Measurements from ENCODE around the gene MDP1.
"Not testable (repeated sequence)": the region's sequence is repeated elsewhere in the genome, so short reads cannot be mapped to it uniquely, and the experiment has no call there.

Gene MDP1

DNA sequence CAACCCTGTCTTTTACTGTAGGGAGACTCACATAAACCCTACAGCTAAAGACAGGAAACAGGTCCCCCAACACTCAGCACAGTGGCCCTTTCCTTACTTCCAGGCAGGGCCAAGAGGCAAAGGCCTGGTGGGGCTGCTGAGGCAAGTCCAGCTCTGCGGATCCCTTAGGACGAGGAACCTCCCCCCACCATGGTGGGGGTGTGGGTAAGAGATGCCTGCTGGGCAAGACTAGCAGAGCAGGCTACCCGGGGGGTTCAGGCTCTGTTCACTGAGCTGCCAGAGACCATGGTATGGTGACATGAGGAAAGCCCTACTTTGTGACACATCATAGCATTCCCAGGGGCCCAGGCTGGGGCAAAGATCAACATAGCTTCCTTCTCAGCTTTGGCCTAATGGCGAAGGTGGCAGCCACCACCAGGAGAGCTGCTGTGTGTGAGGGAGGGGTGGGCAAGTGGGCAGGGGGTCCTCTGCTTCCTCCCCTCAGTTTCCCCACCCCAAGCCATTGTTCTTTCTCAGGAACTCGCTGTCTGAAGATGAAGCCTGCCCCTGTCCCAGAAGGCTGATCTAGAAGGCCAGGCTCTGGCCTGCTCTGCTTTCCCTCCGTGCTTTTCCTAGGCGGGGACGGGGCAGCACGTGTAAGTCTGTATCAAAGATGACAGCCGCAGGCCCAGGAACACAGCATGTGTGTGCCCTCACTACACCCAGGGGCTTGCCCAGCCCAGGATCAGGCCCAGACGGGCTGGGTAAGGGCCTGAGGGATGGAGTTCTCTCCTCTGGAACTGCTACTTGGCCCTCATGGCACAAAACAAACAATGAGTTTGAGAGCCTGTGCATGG, 36.6 kb upstream of the MDP1 start:
- no peak for DNase-seq (ENCODE audit: low read depth, low spot score)
- H3K4me3 ChIP-seq (ENCODE audit: low read length), result no peak overlapping the region

DNA sequence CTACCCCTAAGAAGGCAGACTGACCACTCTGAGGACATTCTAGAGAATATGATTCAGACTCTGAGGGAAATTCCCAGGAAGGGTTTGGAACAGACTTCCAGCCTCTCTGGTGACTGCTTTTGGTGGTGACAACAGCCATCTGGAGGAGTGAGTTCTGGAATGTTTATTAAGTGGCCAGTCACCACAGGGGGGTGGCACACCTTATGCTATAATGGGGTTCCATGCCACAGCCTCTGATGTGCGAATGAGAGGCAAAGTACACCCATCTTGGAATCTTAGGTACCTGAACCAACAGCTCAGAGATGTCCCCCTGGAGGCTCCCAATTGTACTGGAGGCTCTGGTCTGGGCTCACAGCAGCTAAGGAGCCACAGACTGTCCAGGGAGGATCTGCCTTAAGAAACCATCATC, 36.0 kb upstream of the MDP1 start:
- no peak overlapping the region for H3K4me3 ChIP-seq (ENCODE audit: low read length)
- no peak for DNase-seq (ENCODE audit: low read depth, low spot score)

DNA sequence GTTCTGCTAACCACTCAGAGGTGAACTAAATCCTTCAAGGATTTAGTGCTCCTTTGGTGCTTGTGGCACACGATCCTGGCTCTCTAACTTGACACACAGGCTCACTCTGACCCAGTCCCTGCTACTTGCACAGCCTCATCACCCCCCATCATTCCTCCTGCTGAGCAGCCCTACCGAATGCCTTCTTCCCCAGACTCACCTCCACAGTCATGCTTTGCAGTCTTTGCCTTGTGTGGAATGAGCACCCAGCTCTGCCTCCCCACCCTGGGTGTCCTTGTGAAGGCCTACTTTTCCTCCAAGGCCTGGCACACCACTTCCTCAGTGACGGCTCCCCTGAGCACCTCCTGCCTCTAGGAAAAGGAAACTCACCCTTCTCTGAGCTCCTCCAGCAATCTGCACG, 34.5 kb upstream of the MDP1 start:
- no peak overlapping the region for H3K4me3 ChIP-seq (ENCODE audit: low read length)
- DNase-seq (ENCODE audit: low read depth, low spot score), result no peak

DNA sequence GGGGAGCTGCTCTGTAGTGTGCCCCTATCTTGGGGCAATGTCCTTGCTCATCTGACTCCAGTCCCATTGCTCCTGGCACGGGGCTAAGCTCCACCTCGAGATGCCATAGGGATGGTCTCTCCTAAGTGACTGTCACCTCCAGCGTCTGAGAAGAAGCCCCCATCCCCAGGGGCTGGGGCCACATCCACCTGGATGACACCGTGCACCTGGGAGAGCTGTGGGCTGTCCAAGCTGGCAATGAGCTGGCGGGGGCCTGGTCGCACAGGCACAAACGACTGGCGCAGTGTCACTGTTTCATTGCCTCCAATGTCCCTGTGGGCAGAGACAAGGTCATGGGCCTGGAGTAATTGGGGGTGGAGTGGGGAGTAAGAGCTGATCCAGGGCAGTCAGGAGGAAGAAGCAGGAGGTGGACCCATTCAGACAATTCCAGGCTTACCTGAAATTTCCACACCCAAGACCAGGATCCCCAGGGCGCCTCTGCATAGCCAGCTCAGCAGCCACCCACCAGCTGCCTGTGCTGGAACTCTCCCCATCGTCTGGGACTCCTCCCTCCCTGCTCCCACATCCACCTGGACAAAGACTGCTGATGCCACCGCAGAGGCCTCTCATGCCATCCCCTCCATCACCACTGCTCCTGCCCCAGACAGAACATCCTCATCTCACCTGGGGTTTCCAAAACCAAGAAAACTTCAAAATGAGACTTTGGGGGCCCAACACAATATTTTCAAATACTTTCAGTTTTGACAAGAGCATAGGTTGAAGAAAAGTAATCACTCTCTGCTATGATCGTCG, 33.6 kb upstream of the MDP1 start:
- no peak for DNase-seq (ENCODE audit: low read depth, low spot score)

DNA sequence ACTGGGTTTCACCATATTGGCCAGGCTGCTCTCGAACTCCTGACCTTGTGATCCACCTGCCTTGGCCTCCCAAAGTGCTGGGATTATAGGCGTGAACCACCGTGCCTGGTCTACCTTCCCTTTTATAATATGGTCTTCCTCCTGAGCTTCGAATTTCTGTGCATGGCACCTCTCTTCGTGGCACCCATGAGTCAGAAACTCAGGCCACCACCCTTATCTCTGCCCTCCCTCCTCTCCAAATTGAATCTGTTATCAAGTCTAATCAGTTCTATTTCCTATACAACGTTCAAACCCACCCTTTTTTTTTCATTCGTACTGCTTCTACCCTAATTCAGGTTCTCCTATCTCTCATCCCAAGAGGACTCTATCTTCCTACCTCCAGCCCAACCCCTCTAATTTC, 31.6 kb upstream of the MDP1 start:
- H3K4me3 ChIP-seq (ENCODE audit: low read length), result no peak overlapping the region
- no peak for DNase-seq (ENCODE audit: low read depth, low spot score)

More for the DNA sequence above, 33.6 kb upstream of the MDP1 start:
- H3K4me3 ChIP-seq (ENCODE audit: low read length), result no peak overlapping the region

DNA sequence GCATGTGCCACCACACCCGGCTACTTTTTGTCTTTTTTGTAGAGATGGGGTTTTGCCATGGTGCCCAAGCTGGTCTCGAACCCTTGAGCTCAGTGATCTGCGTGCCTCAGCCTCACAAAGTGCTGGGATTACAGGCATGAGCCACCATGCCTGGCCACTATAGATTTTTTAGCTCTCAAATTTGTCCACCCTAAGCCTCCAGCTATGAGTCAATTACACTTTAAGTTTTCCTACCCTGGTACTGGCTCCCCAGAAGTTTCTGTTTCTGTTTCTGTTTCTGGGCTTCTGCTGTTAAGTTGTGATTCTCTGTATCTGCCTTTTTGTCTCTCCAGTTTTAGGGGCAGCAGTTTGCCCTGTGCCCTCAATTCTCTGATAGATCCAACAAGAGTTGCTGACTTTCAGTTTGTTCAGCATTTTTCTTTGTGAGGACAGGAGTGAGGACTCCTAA, 30.9 kb upstream of the MDP1 start:
- no peak for DNase-seq (ENCODE audit: low read depth, low spot score)
- H3K4me3 ChIP-seq (ENCODE audit: low read length), result no peak overlapping the region

DNA sequence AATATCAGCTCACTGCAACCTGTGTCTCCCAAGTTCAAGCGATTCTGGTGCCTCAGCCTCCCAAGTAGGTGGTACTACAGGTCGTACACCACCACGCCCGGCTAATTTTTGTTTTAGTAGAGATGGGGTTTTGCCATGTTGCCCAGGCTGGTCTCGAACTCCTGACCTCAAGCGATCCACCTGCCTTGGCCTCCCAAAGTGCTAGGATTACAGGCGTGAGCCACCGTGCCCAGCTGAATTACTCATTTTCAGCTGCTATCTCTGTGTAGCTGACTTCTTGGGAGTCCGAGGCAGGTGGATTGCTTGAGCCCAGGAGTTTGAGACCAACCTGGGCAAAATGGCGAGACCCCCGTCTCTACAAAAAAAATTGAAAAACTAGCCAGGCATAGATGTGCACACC, 29.5 kb upstream of the MDP1 start:
- not testable (repeated sequence) for H3K4me3 ChIP-seq (ENCODE audit: low read length); DNase-seq (ENCODE audit: low read depth, low spot score)

DNA sequence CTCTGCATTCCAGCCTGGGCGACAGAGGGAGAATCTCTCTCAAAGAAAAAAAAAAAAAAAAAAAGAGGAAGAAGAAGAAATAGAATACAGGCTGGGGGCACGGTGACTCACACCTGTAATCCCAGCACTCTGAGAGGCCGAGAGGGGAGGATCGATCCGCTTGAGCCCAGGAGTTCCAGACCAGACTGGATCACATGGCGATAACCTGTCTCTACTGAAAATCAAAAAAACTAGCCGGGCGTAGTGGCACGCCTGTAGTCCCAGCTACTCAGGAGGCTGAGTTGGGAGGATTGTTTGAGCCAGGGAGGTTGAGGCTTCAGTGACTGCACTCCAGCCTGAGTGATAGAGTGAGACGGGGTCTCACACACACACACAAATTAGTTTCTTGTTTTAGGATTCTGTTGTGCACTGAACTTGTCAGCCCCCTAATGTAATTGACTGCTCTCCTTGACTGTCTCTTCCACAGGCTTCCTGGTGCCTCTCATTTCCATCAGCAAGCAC, 27.5 kb upstream of the MDP1 start:
- peak overlapping the region; percentile 69 for H3K4me3 ChIP-seq (ENCODE audit: low read length)
- DNase-seq (ENCODE audit: low read depth, low spot score), result no peak

DNA sequence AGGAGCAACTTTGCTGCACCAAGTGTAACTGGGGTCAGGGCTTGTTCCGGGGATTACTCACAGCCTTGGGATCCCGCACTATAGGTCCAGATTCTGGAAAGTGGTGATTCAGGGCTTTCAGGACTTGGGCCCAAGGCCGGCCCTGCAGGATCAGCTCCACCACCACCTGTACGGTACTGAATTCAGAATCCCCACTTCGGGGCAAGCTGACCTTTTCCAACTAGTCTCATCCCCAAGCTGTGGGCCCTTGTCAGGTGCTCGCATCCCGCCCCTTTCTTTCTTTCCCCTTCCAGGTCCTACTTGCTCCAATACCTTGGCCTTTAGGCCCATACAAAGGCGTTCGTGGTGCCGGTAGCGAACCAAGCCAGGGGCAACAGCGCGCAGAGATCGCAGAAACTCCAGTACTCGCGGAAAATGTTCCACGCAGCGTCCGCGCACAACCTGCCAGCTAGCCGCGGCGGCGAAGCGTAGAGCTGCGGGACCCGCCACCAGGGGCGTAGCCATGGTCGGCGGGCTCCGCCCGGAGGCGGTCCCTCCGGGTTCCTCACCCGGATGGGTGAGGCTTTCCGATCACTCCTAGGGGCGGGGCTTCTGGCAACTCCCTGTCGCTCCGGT, 26.1 kb upstream of the MDP1 start:
- peak overlapping the region; percentile 69 for H3K4me3 ChIP-seq (ENCODE audit: low read length)
- DNase-seq (ENCODE audit: low read depth, low spot score), result peak; percentile 89

DNA sequence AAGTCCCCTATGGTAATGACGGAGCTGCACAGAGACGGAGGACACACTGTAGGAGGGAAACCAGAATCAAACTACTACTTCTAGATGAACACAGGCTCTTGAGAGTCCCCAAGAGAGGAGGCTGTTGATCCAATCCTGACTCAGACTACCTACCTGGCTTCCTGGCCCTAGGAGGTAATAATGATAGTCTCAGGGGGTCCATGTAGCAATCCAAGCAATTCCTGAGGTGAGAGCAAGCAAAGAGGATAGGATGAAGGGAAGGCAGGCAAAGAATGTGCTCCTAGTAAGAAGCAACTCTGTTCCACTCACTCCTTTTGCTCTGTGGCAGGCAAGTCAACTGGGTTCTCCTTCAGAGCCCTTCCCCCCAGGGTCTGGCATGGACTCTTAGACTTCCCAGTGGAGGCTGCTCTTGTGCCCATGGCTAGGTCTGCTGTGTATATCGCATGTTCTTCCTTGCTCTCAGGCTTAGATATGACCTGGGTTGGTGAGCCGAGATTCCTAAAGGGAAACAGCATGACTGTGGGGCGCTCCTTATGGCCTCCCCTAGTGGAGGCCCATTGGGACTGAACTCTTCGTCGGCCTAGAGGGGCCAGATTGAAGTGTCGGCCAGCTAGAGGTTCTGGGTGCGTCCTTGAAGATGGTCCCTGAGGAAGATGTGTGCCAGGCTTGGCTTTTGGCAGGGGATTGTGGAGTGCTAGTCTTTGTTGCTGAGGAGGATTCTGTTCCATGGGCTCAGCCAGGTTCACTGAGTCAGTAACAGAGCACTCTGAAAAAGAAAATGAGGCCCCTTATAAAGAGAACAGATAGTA, 24.4 kb upstream of the MDP1 start:
- no peak overlapping the region for H3K4me3 ChIP-seq (ENCODE audit: low read length)
- DNase-seq (ENCODE audit: low read depth, low spot score), result no peak

DNA sequence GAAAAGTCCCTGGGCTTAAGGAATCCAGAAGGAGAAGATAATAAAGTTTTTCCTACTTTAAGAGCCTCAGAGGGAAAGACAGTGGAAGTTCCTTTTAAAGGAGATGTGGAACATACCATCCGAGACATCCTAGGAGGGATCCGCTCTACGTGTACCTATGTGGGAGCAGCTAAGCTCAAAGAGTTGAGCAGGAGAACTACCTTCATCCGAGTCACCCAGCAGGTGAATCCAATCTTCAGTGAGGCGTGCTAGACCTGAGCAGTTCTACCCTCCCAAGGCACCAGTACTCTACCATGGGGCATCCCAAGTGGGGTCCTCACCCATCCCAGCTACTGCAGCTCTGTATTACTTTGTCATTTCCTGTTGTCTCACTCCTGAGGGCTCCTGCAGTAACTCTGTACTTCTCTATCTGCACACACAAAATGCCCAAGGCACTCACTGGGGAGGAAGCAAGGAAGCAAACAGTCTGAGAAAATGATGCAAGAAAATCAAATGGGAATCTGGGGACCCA, 22.7 kb upstream of the MDP1 start:
- no peak overlapping the region for H3K4me3 ChIP-seq (ENCODE audit: low read length)
- DNase-seq (ENCODE audit: low read depth, low spot score), result no peak

DNA sequence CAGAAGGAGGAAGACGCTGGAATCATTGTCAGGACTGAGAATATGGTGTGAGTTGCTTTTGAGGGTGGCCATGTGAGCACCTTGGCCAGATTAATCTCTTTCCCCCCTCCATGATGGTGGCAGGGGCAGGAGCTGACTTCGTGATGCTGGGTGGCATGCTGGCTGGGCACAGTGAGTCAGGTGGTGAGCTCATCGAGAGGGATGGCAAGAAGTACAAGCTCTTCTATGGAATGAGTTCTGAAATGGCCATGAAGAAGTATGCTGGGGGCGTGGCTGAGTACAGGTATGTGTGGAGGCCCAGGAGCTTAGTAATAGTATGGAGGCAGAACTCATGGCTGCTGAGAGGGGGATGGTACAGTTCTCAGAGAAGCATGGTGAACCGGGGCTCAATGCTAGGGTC, 22.3 kb upstream of the MDP1 start:
- no peak for DNase-seq (ENCODE audit: low read depth, low spot score)
- no peak overlapping the region for H3K4me3 ChIP-seq (ENCODE audit: low read length)

DNA sequence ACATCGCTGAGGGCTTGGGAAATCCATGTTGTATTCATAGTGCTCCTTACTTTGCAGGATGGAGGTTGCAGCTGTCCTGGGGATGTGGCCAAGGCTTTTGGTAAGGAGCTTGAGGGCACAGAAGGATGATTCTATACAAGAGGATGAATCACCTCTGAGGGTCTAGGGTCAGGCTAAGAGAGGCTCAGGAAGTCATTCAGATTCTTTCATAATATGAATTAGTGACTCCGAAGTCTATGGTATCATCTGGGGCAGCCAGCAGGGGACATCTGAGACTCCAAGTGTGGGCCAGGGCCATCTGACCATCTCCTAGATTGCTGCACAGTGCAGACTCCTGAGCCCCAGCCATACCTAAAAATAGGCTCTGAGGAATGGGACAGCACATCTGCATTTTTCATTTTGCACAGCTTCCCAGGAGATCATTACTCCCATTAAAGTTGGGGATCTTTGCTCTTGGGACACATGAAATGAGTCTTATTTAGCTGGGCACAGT, 21.6 kb upstream of the MDP1 start:
- H3K4me3 ChIP-seq (ENCODE audit: low read length), result no peak overlapping the region
- no peak for DNase-seq (ENCODE audit: low read depth, low spot score)

DNA sequence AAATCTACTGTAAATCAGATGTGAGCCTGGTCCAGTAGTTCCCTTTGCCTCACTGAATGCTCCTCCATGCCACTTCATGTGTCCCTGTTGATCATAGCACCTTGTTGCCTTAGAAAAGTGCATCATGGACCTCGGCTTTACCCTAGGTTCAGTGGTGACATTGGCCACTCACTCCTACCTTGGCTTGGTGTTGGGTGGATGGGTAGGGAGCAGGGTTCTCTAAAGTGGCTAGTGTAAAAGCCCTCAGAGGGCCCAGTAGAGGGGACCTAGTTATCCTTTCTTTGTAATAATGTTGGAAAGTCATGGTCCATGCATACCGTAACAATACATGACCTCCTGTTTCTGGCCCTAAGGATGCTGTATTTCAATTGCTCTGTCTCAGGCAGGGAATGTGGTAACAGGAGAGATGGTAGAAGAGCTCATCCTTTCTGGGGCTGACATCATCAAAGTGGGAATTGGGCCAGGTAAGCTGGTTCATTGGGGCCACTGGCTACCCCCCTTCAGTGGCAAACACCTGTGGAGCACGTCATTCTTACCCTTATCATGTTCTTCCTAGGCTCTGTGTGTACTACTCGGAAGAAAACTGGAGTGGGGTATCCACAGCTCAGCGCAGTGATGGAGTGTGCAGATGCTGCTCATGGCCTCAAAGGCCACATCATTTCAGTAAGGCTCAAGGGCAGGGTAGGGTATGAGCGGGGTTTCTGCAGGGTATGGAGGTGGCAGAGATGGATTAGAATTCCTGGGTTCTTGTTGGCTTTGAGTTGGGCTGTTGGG, 21.0 kb upstream of the MDP1 start:
- H3K4me3 ChIP-seq (ENCODE audit: low read length), result no peak overlapping the region
- no peak for DNase-seq (ENCODE audit: low read depth, low spot score)

DNA sequence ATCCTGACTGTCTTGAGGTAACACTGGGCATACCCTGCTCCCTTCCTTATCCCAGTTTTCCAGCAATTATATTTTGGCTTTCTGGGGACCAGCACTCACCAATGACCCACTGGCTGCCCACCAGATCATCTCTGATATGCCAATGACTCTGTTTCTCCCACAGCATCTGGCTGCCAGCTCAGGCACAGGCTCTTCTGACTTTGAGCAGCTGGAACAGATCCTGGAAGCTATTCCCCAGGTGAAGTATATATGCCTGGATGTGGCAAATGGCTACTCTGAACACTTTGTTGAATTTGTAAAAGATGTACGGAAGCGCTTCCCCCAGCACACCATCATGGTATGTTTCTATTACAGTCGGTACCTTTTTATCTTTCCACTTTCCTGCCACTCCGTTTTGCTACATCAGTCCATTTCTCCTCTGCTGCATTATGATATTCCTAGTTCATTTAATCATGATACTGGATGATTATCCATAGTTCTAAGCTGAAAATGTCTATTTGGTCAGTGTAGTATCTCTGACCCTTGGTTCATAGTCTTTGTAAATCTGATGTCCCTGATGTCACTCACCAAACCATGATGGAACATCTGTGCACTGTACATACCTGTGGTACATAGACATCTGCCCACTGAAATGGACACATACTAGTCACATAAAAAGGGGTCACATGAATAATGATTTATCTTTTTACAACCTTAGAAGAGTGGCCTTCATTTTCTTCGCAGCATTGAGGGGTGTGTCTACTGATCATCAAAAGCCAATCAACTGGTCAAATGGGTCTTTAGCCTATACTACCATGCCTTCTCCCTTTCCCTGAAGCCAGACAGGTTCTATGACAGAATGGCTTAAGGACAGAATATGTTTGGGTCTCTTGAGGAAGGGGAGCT, 20.2 kb upstream of the MDP1 start:
- no peak for DNase-seq (ENCODE audit: low read depth, low spot score)
- H3K4me3 ChIP-seq (ENCODE audit: low read length), result no peak overlapping the region

DNA sequence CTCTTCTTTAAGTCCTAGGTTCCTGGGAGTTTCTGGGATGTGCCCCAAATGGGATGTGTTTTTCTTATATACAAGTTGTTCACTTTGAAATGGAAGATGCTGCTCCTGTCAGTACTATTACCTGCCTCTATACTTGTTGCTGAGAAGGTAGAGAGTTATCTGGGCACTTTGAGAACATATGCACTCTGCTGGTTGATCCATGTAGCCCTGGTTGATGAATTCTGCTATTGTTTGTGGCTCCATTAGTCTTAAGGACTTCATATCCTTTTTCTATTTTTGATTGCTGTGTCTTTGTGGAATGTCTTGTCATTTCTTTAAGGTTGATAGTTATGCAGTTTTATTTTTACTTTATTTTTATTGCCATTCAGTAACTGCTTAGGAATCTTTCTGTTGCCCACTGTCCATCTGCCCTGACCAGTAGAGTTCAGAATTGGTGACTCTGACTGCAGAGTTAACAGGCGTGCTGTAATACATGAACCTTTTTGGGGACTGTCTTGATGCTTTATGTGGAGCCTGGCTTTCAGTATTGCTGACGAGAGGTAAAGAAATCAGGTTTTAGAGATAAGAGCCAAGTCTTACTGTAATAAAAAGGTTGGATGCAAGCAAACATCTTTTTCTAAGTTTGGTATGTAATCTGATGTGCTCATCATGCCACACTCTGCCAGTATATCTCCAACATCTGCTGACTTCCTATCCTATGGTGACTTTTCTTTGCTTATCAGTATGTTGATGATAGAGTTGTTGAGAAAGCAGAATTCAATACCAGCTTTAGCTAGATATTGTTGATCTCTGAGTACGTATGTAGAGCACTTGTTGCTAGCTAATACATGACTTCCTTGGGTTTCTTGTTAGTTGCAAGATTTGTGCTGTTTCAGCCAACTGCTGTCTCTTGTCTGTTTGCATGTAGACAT, 18.5 kb upstream of the MDP1 start:
- DNase-seq (ENCODE audit: low read depth, low spot score), result no peak
- H3K4me3 ChIP-seq (ENCODE audit: low read length), result peak overlapping the region; percentile 87
